Dermis blood vessel endothelial cell (primary cell): Measurements from ENCODE around the gene SZT2. TPM values are rescaled to one million over a fixed set of nuclear protein-coding genes. Genes with fewer than 3 reads are reported as not detected.

Experiments used
- DNase-seq: peaks from one replicate; pipeline ENCODE4 v3.0.0; 2010
- total RNA-seq: library from RNA; depleted of rRNA; stranded (reverse); fragments of >200 nt; gene quantifications from 2 replicates; pipeline ENCODE4 v1.2.3, GENCODE V29; 2014

Gene SZT2
- total RNA-seq, 1 donor from 2014 or later = 24.8 TPM

- no peak for DNase-seq
Measured at GRCh38 chr1:43425045-43425444, 35.3 kb downstream of the SZT2 start.

DNA sequence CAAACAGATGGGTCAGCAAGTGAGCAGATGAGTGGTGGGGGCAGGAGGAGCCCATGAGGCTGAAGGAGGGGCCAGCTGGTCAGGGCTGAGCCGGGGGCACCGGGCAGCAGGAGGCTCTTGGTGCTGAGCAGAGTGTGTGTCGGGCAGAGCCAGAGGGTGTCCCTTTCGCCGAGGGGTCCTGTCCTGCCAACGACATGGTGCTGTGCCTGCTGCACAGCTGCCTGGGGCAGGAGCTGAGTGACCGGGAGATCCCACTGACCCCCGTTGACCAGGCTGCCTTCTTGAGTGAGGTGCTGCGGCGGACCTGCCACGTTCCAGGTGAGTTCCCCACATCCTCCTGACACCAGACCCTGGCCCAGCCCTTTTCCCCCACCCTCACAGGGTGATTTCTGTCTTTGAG is 36.5 kb downstream of the SZT2 start:
- DNase-seq = no peak

GRCh38 chr1:43427524-43427923 is 37.8 kb downstream of the SZT2 start:
- DNase-seq = no peak

GRCh38 chr1:43427941-43428340 is 38.2 kb downstream of the SZT2 start:
- DNase-seq = no peak

DNA sequence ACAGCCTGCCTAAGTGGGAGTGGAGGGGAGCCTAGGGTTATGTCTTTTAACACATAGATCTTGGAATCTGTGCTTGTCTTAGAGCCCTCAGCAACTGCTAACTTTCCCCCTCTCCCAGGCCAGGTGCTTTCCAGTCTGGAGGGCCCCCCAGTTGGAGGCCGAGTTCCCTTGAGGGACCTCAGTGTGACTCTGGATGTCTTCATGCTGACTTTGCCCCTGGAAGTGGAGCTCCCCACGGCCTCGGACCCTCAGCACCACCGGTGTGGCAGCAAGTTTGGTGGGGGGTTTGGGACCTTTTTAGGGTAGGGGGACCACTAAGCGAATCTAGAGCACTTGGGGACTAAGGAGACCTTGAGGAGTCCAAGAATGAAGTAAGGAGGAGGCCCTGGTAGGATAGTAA is 41.1 kb downstream of the SZT2 start:
- DNase-seq = no peak

DNA sequence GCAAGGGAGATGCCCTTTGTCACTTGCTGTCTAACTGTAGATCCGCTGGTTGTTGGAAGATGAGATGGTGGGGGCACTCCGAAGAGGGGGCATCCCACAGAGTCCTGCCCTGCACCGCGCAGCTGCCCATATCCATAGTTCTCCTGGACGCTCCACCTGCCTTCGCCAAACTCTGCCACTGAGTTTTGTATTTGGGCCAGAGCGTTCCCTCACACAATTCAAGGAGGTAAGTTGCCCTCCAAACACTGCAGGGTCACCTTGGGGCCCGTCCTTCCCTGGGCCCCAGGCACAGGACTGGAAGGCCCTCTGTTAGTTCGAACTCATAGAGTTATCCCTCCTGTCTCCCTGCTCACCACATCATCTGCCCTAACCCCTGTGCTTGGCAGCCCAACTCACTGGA is 42.0 kb downstream of the SZT2 start:
- DNase-seq = no peak

DNA sequence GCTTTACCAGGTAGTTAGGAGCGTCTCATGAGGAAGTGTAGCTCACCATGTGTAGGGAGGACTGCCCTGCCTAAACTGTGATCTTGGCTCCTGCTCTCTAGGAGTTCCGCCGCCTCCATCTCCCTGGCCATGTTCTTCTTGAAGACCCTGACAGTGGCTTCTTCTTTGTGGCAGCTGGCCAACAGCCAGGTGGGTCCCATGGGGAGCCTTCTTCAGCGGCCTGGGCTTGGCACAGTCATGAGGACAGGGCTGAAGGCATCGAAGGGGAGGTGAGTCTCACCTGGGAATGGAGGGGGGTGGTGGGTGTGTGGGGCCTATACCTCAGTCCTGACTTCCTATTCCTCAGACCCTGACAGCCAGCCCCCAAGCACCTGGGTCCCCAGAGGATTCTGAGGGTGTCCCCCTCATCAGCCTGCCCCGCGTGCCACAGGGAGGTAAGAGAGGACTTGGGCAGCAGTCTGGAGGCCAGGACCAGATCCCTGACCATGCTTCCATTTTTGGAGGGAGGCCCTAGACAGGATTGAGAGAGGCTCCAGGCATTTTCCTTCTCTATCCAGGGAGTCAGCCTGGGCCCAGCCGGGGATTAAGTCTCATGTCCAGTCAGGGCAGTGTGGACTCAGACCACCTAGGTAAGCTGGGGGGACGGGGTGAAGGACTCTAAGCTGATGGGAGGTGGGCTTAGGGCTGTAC is 42.6 kb downstream of the SZT2 start:
- DNase-seq = no peak

GRCh38 chr1:43432907-43433306 is 43.2 kb downstream of the SZT2 start:
- no peak for DNase-seq

GRCh38 chr1:43434256-43434655 is 44.6 kb downstream of the SZT2 start:
- no peak for DNase-seq

DNA sequence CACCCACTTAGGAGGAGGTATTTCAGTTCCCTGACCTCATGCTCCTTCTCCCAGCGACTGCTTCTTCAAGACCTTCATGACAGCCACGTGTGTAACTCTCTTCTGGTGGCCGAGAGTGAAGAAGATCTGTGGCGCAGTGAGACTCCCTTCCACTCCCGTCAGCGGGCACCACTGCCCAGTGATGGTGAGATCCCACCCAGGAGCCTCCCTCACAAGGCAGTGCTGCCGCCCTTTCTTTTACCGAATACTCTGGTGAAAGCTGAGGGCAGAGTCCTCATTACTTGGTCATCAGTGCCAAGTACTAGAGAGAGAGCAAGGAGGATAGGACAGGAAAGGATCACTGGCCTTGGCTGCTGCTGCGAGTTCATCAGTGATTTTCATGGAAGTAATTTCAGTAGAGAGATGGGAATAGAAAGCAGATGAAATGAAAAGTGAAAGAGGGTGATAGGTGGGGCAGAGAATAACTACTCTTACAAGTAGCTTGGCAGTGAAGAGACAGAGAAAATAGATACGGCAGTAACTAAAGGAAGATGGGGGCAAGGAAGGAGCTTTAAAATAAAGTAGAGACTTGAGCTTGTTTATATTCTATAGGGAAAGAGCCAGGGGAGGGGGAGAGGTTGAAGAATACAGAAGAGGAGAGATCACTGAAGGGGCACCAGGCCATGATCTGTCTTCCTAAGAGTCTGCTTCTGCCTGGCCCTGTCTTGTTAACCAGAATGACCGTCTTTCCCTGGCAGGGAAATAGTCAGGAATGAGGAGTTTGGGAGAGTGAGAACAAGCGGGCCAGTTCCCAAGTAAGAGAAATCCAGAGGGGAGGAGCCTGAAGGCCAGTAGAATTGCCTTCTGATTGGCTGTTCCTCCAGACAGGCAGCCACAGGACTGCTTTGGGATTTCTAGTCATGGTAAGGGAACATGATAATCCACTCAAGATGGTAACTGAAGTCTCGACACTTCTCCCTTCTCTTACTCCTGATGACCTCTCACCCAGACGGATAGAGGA is 45.7 kb downstream of the SZT2 start:
- no peak for DNase-seq

- DNase-seq = no peak
Measured at GRCh38 chr1:43436371-43436770, 46.7 kb downstream of the SZT2 start.

DNA sequence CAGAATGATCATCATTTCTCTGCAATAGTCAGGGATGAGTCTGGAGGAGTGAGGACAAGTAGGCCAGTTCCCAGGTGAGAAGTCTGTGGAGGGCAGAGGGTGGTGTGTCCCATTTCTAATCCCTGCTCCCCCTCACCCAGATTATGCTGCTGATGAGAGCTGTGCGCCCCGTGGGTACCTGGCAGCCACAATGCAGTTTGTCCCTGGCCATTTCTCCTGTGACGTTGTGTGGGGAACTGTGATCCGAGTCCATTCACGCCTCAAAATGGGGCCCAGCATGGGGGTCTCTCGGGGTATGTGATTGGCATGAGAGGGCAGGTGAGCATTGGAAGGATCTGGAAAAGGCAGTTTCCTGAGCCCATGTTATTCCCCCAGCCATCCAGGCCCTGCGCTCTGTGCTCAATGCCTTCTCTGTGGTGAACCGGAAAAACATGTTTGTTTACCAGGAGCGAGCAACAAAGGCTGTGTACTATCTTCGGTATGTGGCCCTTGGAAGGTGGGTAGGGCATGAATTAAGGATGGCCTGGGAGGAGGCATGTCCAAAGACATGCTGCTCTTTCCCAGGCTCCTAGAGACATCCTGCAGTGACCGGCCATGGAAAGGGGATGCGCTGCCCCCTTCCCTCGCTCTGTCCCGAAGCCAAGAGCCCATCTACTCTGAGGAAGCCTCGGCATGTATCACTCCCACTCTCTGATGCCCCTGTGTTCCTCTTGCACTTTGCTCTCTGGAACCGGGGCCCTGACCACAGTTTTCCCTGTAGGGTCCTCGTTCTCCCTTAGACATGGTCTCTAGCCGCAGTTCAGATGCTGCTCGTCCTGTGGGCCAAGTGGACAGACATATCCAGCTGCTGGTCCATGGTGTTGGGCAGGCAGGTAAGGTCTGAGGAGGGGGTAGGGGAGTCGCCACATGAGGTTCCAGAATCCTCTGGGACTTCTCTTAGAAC is 47.6 kb downstream of the SZT2 start:
- no peak for DNase-seq

DNA sequence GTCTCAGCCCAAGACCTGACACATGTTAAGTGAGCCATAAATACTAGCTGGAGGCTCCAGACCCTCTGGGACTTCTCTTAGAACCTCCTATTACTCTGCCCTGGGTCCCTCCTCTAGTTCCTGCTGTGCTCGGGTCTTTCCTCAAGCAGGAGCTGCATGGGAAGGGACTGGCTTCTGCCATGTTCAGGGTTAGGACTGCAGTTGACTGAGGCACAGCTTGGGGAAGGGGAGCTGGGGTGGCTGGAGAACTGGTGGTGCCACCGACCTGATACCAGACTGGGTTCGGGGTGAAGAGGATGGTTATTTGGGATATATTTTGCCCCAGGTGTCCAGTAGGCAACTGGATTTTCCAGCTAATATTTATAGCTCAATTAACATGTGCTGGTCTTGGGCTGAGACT is 48.3 kb downstream of the SZT2 start:
- no peak for DNase-seq

DNA sequence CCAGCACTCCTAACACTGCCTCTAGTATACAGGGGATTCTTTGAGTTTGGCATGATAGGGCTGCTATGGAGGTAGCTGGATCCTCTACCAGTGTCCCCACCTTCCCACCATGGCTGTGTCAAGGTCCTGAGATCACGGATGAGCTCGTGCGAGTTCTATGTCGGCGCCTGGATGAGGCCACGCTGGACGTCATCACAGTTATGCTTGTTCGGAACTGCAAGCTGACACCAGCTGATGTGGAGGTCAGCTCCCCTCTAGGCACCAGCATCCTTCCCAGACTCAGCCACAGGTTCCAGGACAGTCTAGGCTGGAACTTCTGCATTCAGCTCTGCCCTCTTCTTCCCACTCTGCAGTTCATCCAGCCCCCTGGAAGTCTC is 48.9 kb downstream of the SZT2 start:
- DNase-seq = no peak

DNA sequence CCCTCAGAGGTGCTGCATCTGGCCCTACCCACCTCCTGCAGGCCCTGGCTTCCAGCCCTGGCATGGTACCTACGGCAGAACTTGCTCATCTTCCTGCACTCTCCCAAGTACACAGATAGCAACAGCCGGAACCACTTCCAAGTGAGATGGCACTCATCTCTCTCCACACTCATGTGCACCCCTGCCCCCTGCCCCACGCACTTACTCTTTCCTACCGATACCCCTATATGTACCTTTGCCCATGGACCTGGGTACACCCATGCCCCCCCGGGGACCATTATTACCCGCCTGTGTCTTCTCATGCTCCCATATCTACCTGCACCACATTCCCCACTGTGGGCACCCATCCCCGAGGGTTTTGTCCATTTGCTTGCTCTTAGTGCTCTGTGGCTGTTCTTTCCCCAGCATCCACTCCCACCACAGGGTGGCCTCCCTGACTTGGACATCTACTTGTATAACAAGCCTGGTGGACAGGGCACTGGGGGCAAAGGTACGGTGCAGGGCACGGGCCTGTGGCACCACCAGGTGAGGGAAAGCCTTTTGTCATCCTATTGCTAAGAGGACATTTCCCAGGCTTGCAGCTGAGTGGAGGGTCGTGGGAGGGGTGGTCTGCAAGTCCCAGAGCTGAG is 49.4 kb downstream of the SZT2 start:
- no peak for DNase-seq

DNA sequence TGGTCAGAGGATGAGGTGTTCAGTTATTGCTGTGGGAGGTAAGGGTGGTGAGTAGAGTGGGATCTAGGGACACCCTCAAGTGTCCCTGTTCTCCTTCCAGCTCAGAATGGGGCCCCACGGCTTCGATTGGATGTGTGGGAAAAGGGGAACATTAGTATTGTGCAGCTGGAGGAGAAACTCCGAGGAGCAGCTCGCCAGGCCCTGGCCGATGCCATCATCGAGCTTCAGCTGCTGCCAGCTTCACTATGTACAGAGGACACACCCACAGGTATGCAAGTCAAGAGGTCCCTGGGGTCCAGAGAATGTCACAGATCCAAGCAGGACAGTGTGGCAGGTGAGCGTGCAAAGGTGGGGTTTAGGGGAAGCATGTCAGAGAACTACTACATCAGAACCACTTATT is 50.1 kb downstream of the SZT2 start:
- no peak for DNase-seq

DNA sequence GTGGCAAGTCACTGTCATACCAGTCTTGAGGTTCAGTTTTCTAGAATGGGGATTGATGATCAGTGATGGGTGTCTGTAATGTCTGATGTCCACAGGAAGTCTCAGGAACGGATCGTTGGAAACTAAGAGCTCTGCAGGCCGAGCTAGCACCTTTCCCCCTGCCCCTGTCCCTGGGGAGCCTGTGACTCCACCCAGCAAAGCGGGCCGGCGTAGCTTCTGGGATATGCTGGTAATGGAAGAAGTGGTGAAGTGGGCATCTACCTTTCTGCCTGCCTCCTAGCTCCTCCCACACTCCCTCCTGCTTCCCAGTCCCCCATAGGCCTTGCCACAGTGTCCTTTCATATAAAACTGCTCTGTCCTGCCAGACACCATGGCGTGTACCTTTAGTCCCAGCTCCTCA is 50.7 kb downstream of the SZT2 start:
- DNase-seq = no peak

DNA sequence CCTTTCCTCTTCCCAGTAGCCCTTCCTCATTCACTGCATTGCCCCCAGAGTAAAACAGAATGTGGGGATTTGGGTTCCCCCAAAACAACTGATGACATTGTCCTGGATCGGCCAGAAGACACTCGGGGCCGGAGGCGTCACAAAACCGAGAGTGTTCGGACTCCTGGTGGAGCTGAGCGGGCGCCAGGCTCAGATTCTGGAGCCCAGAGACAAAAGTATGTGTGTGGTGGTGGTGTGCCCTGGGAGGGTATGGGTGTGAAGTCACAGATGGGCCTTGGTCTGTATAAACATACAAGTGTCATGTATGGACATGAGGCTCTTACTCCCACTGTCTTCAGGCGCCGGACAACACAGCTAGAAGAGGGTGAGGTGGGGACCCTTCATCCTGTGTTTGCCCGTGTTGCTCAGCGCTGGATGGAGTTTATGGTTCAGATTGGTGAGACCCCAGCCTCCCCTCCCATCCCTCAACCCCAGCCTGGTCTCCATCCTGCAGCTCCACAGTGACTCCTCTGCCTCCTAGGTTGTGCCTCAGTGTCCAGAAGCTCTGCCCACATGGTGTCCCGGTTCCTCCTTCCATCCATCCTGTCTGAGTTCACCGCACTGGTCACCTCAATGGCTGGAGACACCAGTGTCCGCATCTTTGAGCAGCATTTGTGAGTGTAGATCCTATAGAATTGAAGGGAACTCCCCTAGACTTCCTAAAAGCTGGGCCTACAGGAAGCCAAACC is 51.6 kb downstream of the SZT2 start:
- no peak for DNase-seq

DNA sequence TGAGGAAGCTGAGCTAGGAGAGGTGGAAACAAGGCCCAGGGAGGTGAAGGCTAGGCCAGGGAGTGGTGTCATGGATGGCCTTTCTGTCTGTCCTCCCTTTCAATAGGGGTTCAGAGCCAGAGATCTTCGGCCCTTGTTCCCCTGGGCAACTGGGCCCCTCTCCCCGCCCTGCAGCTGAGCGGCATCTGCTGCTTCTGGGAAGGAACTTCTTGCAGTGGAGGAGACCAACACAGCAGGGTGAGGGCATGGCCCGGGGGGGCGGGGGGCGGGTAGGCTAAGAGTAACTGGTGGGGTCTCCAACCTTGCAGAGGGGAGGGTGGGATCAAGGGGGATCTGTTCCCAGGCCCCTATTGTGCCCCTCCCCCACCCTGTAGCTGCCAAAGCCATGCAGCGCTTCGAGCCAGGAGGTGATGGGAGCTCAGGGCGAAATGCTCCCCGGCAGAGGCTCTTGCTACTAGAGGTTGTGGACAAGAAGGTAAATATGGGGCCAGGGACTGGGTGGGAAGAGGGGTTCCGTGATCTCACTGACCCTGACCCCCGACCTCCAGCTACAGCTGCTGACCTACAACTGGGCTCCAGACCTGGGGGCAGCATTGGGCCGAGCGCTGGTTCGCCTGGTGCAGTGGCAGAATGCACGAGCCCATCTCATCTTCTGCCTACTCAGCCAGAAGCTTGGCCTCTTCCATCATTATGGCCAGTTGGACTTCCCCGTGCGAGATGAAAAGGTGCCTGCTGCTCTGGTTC is 52.4 kb downstream of the SZT2 start:
- no peak for DNase-seq

DNA sequence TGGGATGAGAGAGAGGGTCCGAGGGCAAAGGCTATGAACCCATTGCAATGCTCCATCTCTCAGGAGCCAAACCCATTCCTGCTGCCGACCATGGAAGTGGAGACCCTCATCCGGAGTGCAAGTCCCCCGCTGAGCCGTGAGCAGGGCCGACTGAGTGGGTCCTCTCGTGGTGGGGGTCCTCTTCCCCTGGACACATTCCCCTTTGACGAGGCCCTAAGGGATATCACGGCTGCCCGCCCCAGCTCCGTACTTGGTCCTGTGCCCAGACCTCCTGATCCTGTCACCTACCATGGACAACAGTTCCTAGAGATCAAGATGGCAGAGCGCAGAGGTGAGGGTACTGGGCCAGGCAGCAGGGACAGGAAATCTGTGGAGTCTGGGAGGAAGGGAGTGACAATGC is 53.1 kb downstream of the SZT2 start:
- no peak for DNase-seq
